ENCODE results near the gene JAGN1.

GRCh38 chr3:9863058-9863772 lies 27.2 kb upstream of the JAGN1 start:
- TF ChIP-seq, protein P1, sequence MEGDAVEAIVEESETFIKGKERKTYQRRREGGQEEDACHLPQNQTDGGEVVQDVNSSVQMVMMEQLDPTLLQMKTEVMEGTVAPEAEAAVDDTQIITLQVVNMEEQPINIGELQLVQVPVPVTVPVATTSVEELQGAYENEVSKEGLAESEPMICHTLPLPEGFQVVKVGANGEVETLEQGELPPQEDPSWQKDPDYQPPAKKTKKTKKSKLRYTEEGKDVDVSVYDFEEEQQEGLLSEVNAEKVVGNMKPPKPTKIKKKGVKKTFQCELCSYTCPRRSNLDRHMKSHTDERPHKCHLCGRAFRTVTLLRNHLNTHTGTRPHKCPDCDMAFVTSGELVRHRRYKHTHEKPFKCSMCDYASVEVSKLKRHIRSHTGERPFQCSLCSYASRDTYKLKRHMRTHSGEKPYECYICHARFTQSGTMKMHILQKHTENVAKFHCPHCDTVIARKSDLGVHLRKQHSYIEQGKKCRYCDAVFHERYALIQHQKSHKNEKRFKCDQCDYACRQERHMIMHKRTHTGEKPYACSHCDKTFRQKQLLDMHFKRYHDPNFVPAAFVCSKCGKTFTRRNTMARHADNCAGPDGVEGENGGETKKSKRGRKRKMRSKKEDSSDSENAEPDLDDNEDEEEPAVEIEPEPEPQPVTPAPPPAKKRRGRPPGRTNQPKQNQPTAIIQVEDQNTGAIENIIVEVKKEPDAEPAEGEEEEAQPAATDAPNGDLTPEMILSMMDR (IDR thresholded peaks at IDR 0.05 in 4 of 5, conservative IDR thresholded peaks at IDR 0.05 in 1 of 5): no peak
- no peak for TF ChIP-seq POLR2A (IDR thresholded peaks at IDR 0.05)
